GM06990 (cell line): Measurements from ENCODE around the gene NAALADL2.

Experiments used
- DNase-seq: peaks from one replicate; pipeline ENCODE4 v3.0.0-alpha.2; 2011; ENCODE audit not compliant: insufficient read length; ENCODE audit errors: extremely low read depth
- H3K27me3 ChIP-seq: replicated peaks from 2 replicates; pipeline ENCODE4 v1.6.0; 2011; ENCODE audit warnings: low read length; ENCODE audit not compliant: control insufficient read depth, insufficient read depth
- H3K36me3 ChIP-seq: 2 replicates; pipeline ENCODE4 v1.5.1; 2011; ENCODE audit warnings: low read length; ENCODE audit not compliant: control insufficient read depth, insufficient read depth
- H3K4me3 ChIP-seq: replicated peaks from 2 replicates; pipeline ENCODE4 v1.5.1; 2011; ENCODE audit warnings: low read depth, mild to moderate bottlenecking, control low read depth, low read length
- TF ChIP-seq, protein P1 (sequence below): IDR thresholded peaks from 2 replicates; pipeline ENCODE4 v1.5.1; 2011; ENCODE audit warnings: low read length, control low read depth, mild to moderate bottlenecking, inconsistent platforms; ENCODE audit not compliant: insufficient read depth, poor library complexity, severe bottlenecking

Gene NAALADL2

DNA sequence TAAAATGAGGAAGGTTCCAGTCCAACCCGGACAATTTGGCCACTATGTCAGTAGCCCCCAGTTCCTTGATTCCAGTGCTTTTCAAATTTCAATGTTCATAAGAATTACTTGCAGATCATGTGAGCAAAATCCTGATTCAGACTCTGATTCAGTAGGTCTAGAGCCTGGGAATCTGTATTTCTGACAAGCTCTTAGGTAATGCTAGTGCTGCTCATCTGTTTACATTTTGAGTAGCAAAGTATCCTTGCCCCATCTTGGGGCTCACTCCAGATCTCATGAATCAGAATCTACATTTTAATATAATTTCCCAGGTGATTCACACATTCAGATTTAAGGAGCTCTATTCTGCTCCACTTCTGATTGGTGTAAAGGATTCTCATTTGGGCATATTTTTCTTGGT, 142.0 kb downstream of the NAALADL2 start:
- no peak overlapping the region for H3K4me3 ChIP-seq
- H3K27me3 ChIP-seq: no peaks in the 10 kb centered on the region
- TF ChIP-seq, protein P1, sequence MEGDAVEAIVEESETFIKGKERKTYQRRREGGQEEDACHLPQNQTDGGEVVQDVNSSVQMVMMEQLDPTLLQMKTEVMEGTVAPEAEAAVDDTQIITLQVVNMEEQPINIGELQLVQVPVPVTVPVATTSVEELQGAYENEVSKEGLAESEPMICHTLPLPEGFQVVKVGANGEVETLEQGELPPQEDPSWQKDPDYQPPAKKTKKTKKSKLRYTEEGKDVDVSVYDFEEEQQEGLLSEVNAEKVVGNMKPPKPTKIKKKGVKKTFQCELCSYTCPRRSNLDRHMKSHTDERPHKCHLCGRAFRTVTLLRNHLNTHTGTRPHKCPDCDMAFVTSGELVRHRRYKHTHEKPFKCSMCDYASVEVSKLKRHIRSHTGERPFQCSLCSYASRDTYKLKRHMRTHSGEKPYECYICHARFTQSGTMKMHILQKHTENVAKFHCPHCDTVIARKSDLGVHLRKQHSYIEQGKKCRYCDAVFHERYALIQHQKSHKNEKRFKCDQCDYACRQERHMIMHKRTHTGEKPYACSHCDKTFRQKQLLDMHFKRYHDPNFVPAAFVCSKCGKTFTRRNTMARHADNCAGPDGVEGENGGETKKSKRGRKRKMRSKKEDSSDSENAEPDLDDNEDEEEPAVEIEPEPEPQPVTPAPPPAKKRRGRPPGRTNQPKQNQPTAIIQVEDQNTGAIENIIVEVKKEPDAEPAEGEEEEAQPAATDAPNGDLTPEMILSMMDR: no peak
- no peak for DNase-seq
- no peaks in the 10 kb centered on the region for H3K36me3 ChIP-seq

DNA sequence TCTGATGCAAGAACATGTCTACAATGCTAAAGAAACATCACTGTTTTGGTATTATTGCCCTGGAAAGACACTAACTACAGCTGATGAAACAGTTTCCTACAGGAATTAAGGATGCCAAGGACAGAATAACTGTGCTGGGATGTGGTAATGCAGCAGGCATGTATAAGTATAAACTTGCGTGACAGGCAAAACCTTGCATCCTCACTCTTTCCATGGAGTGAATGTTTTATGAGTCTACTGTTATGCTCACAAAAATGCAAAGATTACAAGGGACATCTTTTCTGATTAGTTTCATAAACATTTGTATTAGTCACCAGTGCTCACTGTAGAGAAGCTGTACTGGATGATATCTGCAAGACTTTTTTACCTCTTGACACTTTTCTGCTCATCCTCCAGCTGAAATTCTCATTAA, 143.6 kb downstream of the NAALADL2 start:
- DNase-seq: no peak
- H3K4me3 ChIP-seq: no peak overlapping the region

DNA sequence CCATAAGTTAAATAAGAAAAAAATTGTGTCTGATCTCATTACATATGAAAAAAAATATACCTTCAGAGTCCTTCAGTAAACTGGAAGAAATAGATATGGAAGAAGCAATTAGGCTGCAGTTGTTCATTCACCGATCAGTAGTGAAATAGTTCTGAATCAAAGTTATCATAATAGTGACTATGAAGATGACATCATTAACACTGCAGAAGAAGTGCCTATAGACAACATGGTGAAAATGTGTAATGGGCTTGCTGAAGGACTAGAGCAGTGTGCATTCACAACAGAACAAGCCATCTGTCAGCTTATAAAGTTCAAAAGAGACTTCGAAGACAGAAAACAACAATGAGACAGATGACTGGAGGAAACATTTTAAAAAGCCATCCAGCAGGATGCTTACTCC, 144.5 kb downstream of the NAALADL2 start:
- Histone ChIP-seq H3K27me3 (no peaks in the 10 kb centered on the region), H3K36me3 (no peaks in the 10 kb centered on the region), H3K4me3 (no peak overlapping the region)
- DNase-seq: no peak
- TF ChIP-seq, protein P1: no peak

More for the DNA sequence above, 143.6 kb downstream of the NAALADL2 start:
- no peaks in the 10 kb centered on the region for H3K27me3 ChIP-seq
- H3K36me3 ChIP-seq: no peaks in the 10 kb centered on the region
- TF ChIP-seq, protein P1: no peak

DNA sequence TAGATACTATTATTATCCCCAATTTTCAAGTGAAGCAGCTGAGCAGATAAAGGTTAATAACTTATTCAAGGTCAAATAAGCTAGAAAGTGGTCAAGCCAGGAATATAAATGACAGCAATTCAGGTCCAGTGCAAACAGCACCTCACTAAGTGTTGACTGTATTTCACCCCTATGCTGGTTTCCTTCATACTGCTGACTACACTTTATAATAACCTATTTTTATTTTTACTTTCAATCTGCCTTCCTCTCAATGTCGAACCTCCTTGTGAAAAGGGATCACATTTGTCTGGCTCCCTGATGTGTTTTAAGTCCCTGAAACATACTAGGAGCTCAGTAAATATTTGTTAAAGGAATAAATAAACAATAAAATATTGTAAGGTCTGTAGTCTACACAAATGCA, 146.1 kb downstream of the NAALADL2 start:
- DNase-seq: no peak
- Histone ChIP-seq H3K4me3 (no peak overlapping the region), H3K27me3 (no peaks in the 10 kb centered on the region), H3K36me3 (no peaks in the 10 kb centered on the region)
- TF ChIP-seq, protein P1: no peak

DNA sequence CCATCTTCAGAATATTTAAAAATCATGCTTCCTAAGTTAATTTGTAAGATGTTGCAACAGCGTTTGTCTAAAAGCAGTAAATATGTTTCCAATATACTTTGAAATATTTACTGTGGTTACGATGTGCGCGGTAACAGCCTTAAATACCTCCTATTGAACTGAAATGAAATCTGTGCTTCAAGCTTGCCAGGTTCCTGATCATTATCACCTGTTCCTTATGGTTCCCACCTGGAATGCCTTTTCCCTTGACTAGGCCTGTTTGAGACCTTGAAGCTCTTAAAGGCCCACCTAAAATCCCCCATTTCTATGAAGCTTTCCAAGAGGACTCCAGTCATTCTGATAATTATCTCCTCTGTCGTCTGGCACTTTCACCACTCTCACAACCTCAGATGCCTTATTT, 146.7 kb downstream of the NAALADL2 start:
- Histone ChIP-seq H3K36me3 (no peaks in the 10 kb centered on the region), H3K27me3 (no peaks in the 10 kb centered on the region), H3K4me3 (no peak overlapping the region)
- no peak for DNase-seq
- TF ChIP-seq, protein P1: no peak

DNA sequence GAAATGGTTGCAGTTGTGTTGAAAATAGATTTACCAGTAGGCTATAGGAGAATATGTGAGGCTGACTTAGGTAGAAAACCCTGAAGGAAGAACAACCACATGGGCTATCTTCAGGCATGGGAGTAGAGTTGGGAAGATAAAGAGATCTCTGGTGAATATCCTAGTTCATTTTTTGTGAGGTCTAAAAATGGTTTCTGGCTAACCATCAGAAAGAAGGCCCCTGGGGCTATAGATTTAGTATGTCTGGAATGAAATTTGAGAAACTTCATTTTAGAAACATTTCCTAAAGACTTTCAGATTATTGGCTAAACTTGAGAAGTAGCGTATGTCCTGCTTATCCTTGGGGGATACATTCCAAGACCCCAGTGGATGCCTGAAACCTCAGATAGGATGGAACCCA, 148.2 kb downstream of the NAALADL2 start:
- H3K36me3 ChIP-seq: no peaks in the 10 kb centered on the region
- TF ChIP-seq, protein P1: no peak
- H3K4me3 ChIP-seq: no peak overlapping the region
- H3K27me3 ChIP-seq: no peaks in the 10 kb centered on the region
- no peak for DNase-seq
